MM.1S (cell line): Measurements from ENCODE around the gene BBIP1.

Experiments used
- DNase-seq: peaks from one replicate; pipeline ENCODE4 v3.0.0-alpha.2; 2015
- H2AFZ ChIP-seq: fragments of 300-600 bp; sonication (generic); 2 replicates; pipeline ENCODE4 v1.6.0; 2016; ENCODE audit warnings: antibody characterized with exemption, low read length
- H3F3A ChIP-seq: fragments of 300-600 bp; sonication (generic); 2 replicates; pipeline ENCODE4 v1.6.1; 2016; ENCODE audit warnings: mild to moderate bottlenecking, antibody characterized with exemption, low read length, moderate library complexity, mixed read lengths; ENCODE audit not compliant: insufficient read depth
- H3K27ac ChIP-seq: fragments of 300-600 bp; sonication (generic); 2 replicates; pipeline ENCODE4 v1.5.1; 2016; ENCODE audit warnings: mild to moderate bottlenecking, low read length
- H3K27me3 ChIP-seq: fragments of 300-600 bp; sonication (generic); replicated peaks from 2 replicates; pipeline ENCODE4 v1.6.0; 2016; ENCODE audit warnings: low read length; ENCODE audit not compliant: insufficient read depth
- H3K36me3 ChIP-seq: fragments of 300-600 bp; sonication (generic); replicated peaks from 2 replicates; pipeline ENCODE4 v1.6.1; 2016; ENCODE audit warnings: mild to moderate bottlenecking, low read length, mixed read lengths; ENCODE audit not compliant: insufficient read depth
- H3K4me1 ChIP-seq: fragments of 300-600 bp; sonication (generic); 2 replicates; pipeline ENCODE4 v1.6.1; 2016; ENCODE audit warnings: low read length, mixed read lengths
- H3K4me2 ChIP-seq: fragments of 300-600 bp; sonication (generic); 2 replicates; pipeline ENCODE4 v1.6.0; 2016; ENCODE audit warnings: low read depth, low read length
- H3K4me3 ChIP-seq: fragments of 300-600 bp; sonication (generic); 2 replicates; pipeline ENCODE4 v1.5.1; 2016; ENCODE audit warnings: low read length, mixed read lengths
- H3K79me2 ChIP-seq: fragments of 300-600 bp; sonication (generic); 2 replicates; pipeline ENCODE4 v1.6.1; 2016; ENCODE audit warnings: mixed run types, low read length, mixed read lengths
- H3K9ac ChIP-seq: fragments of 300-600 bp; sonication (generic); 2 replicates; pipeline ENCODE4 v1.6.1; 2016; ENCODE audit warnings: low read length, mixed read lengths
- H3K9me2 ChIP-seq: fragments of 300-600 bp; sonication (generic); replicated peaks from 2 replicates; pipeline ENCODE4 v1.6.1; 2016; ENCODE audit warnings: mild to moderate bottlenecking, low read length, mixed read lengths; ENCODE audit not compliant: insufficient read depth
- H3K9me3 ChIP-seq: fragments of 300-600 bp; sonication (generic); replicated peaks from 2 replicates; pipeline ENCODE4 v1.6.1; 2016; ENCODE audit warnings: mild to moderate bottlenecking, low read length, mixed read lengths; ENCODE audit not compliant: insufficient read depth
- H4K20me1 ChIP-seq: fragments of 300-600 bp; sonication (generic); 2 replicates; pipeline ENCODE4 v1.6.1; 2016; ENCODE audit warnings: mild to moderate bottlenecking, low read length, moderate library complexity, mixed read lengths; ENCODE audit not compliant: insufficient read depth
- CTCF ChIP-seq: fragments of 300-600 bp; sonication (generic); IDR thresholded peaks from 2 replicates; pipeline ENCODE4 v1.5.1; 2016; ENCODE audit warnings: antibody characterized with exemption, low read length, mixed read lengths
- EZH2 ChIP-seq: fragments of 300-600 bp; sonication (generic); optimal IDR thresholded peaks from 2 replicates; pipeline ENCODE3; 2017; ENCODE audit warnings: low read depth, mild to moderate bottlenecking, antibody characterized with exemption, low read length, mixed read lengths
- EZH2phosphoT487 ChIP-seq: fragments of 300-600 bp; sonication (generic); IDR thresholded peaks from 2 replicates; pipeline ENCODE4 v1.6.1; 2018; ENCODE audit warnings: antibody characterized with exemption, low read length

BBIP1 gene

GRCh38 chr10:110963162-110963561 is 44.2 kb upstream of the BBIP1 start:
- Histone ChIP-seq H3K4me1 (no peaks in the 10 kb centered on the region), H3K36me3 (no peaks in the 10 kb centered on the region), H4K20me1 (no peaks in the 10 kb centered on the region; the same call in 1 of the 2 replicates), H3K9me2 (no peaks in the 10 kb centered on the region), H2AFZ (no peak overlapping the region), H3K27me3 (no peaks in the 10 kb centered on the region), H3K4me3 (no peak overlapping the region), H3F3A (no peaks in the 10 kb centered on the region), H3K9me3 (no peaks in the 10 kb centered on the region), H3K9ac (no peak overlapping the region), H3K4me2 (no peak overlapping the region), H3K79me2 (peaks cover 74% of the 10 kb centered on the region), H3K27ac (no peak overlapping the region)
- TF ChIP-seq CTCF: no peak
- no peak for TF ChIP-seq EZH2phosphoT487
- no peak for TF ChIP-seq EZH2
- DNase-seq: no peak

GRCh38 chr10:110962443-110962842 is 43.5 kb upstream of the BBIP1 start:
- TF ChIP-seq EZH2phosphoT487 (no peak), EZH2 (no peak), CTCF (no peak)
- H3K4me3 ChIP-seq: no peak overlapping the region
- H3F3A ChIP-seq: no peaks in the 10 kb centered on the region
- no peaks in the 10 kb centered on the region for H3K9me2 ChIP-seq
- H2AFZ ChIP-seq: no peak overlapping the region
- DNase-seq: no peak
- no peaks in the 10 kb centered on the region; the same call in 1 of the 2 replicates for H4K20me1 ChIP-seq
- no peak overlapping the region for H3K27ac ChIP-seq
- H3K9me3 ChIP-seq: no peaks in the 10 kb centered on the region
- no peaks in the 10 kb centered on the region for H3K27me3 ChIP-seq
- H3K9ac ChIP-seq: no peak overlapping the region
- no peaks in the 10 kb centered on the region for H3K36me3 ChIP-seq
- no peak overlapping the region for H3K4me2 ChIP-seq
- peaks cover 76% of the 10 kb centered on the region for H3K79me2 ChIP-seq
- no peaks in the 10 kb centered on the region for H3K4me1 ChIP-seq

GRCh38 chr10:110960333-110960712 is 41.3 kb upstream of the BBIP1 start:
- H3K36me3 ChIP-seq: no peaks in the 10 kb centered on the region
- no peak for DNase-seq
- no peak overlapping the region for H3K4me2 ChIP-seq
- H3K27me3 ChIP-seq: no peaks in the 10 kb centered on the region
- H3K9me3 ChIP-seq: no peaks in the 10 kb centered on the region
- no peak overlapping the region for H2AFZ ChIP-seq
- H3F3A ChIP-seq: no peaks in the 10 kb centered on the region
- no peak overlapping the region for H3K27ac ChIP-seq
- no peak overlapping the region for H3K4me3 ChIP-seq
- no peak overlapping the region for H3K9ac ChIP-seq
- no peaks in the 10 kb centered on the region for H3K4me1 ChIP-seq
- H3K79me2 ChIP-seq: peaks cover 82% of the 10 kb centered on the region
- no peaks in the 10 kb centered on the region for H3K9me2 ChIP-seq
- no peak for TF ChIP-seq EZH2
- no peak for TF ChIP-seq CTCF
- no peak for TF ChIP-seq EZH2phosphoT487
- no peaks in the 10 kb centered on the region; the same call in 1 of the 2 replicates for H4K20me1 ChIP-seq
